GM10847 (cell line): ENCODE results near the gene MPPED2.

Experiments used
- POLR2A ChIP-seq: IDR thresholded peaks from 2 replicates; pipeline ENCODE4 v1.6.1; 2011; ENCODE audit not compliant: insufficient read length; ENCODE audit errors: extremely low read depth

MPPED2 gene

GRCh38 chr11:30364837-30365482, 221.2 kb downstream of the MPPED2 start:
- no peak for TF ChIP-seq POLR2A

GRCh38 chr11:30364139-30364836, 221.9 kb downstream of the MPPED2 start:
- no peak for TF ChIP-seq POLR2A

DNA sequence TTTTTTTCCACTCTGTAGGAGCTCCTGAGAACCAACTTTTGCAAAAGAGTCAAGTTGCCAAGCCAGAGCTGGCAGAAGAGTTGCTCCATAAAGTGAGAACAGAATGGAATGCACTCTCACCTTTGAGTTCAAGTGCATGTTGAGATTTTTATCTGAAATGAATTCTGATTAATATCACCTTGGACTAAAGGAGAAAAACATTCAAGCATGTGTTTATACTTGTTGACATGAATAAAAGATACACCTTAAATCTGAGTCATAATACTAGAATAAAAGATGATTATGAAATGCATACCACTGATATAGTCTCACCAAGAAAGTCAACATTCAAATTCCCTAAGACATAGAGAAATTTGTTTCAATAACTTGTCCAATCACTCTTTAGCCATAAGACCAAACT, 225.4 kb downstream of the MPPED2 start:
- TF ChIP-seq POLR2A, result no peak
